DOHH2 (cell line): ENCODE measurements around the gene GABRA4.

Experiments
- H3F3A ChIP-seq: fragments of 200-600 bp; sonication (generic), shearing (Covaris generic); 2 replicates; pipeline ENCODE4 v1.6.0; 2016; ENCODE audit warnings: antibody characterized with exemption, mild to moderate bottlenecking; ENCODE audit not compliant: control insufficient read depth, insufficient read depth
- H3K27ac ChIP-seq: fragments of 200-600 bp; sonication (generic); 2 replicates; pipeline ENCODE4 v1.5.1; 2014; ENCODE audit warnings: low read depth, mild to moderate bottlenecking, low read length, moderate library complexity
- H3K27me3 ChIP-seq: fragments of 200-600 bp; sonication (generic); 2 replicates; pipeline ENCODE4 v1.6.1; 2014; ENCODE audit warnings: mild to moderate bottlenecking, low read length, mixed read lengths; ENCODE audit not compliant: control insufficient read depth
- H3K36me3 ChIP-seq: fragments of 200-600 bp; sonication (generic); 2 replicates; pipeline ENCODE4 v1.6.1; 2014; ENCODE audit warnings: mild to moderate bottlenecking, low read length, moderate library complexity, mixed read lengths; ENCODE audit not compliant: control insufficient read depth
- H3K4me1 ChIP-seq: fragments of 200-600 bp; sonication (generic); 2 replicates; pipeline ENCODE4 v1.6.1; 2014; ENCODE audit warnings: mild to moderate bottlenecking, low read length, mixed read lengths; ENCODE audit not compliant: control insufficient read depth
- H3K4me2 ChIP-seq: fragments of 200-600 bp; sonication (generic); 2 replicates; pipeline ENCODE4 v1.6.0; 2014; ENCODE audit warnings: mild to moderate bottlenecking, low read length, moderate library complexity
- H3K4me3 ChIP-seq: fragments of 200-600 bp; sonication (generic); 2 replicates; pipeline ENCODE4 v1.5.1; 2014; ENCODE audit warnings: mild to moderate bottlenecking, low read length, mixed read lengths
- H3K79me2 ChIP-seq: fragments of 200-600 bp; sonication (generic); 2 replicates; pipeline ENCODE4 v1.6.1; 2014; ENCODE audit warnings: mild to moderate bottlenecking, low read length, mixed read lengths; ENCODE audit not compliant: control insufficient read depth
- H3K9me2 ChIP-seq: fragments of 200-600 bp; sonication (generic); replicated peaks from 2 replicates; pipeline ENCODE4 v1.6.1; 2014; ENCODE audit warnings: mild to moderate bottlenecking, low read length, mixed read lengths; ENCODE audit not compliant: control insufficient read depth
- H3K9me3 ChIP-seq: fragments of 200-600 bp; sonication (generic); 2 replicates; pipeline ENCODE4 v1.6.1; 2014; ENCODE audit warnings: antibody characterized with exemption, low read length, mixed read lengths; ENCODE audit not compliant: control insufficient read depth, insufficient read depth
- H4K20me1 ChIP-seq: fragments of 200-600 bp; sonication (generic); 2 replicates; pipeline ENCODE4 v1.6.0; 2014; ENCODE audit warnings: low read depth, mild to moderate bottlenecking, antibody characterized with exemption, low read length, moderate library complexity; ENCODE audit not compliant: control insufficient read depth, insufficient read depth
- EZH2phosphoT487 ChIP-seq: fragments of 200-600 bp; sonication (generic); IDR thresholded peaks from 2 replicates; pipeline ENCODE4 v1.6.1; 2017; ENCODE audit warnings: borderline replicate concordance, mild to moderate bottlenecking, antibody characterized with exemption, low read length, moderate library complexity, mixed read lengths
- TF ChIP-seq, protein P1 (sequence below): fragments of 200-600 bp; sonication (generic); IDR thresholded peaks from one replicate; pipeline ENCODE4 v1.5.1; 2014; ENCODE audit warnings: antibody characterized with exemption, mild to moderate bottlenecking, low read depth, low read length; ENCODE audit not compliant: poor library complexity, severe bottlenecking

Gene GABRA4

DNA sequence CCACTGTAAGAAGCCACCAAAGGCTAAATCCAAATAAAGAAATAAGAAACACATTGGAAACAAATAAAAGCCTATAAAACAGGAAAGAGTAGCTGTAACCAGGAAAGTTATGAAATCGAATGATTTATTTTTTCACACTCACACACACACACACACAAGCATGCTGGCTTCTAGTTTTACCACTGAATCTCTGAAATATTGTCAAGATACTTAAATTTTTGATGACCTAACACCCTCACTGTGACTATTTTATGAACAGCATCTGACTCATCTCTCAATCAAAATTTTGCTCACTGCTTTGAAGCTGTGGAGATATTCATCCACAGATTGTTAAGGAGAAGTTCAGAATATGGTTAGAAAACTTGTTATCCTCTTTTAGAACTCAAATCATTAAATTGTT lies 24.1 kb upstream of the GABRA4 start:
- Histone ChIP-seq H3K27me3 (no peaks in the 10 kb centered on the region), H3K4me3 (no peak overlapping the region), H3K9me2 (no peaks in the 10 kb centered on the region), H3K27ac (no peak overlapping the region), H3F3A (no peaks in the 10 kb centered on the region), H3K4me1 (no peaks in the 10 kb centered on the region), H3K36me3 (no peaks in the 10 kb centered on the region), H4K20me1 (no peaks in the 10 kb centered on the region), H3K9me3 (no peaks in the 10 kb centered on the region), H3K79me2 (no peaks in the 10 kb centered on the region), H3K4me2 (no peak overlapping the region)
- TF ChIP-seq, protein P1, sequence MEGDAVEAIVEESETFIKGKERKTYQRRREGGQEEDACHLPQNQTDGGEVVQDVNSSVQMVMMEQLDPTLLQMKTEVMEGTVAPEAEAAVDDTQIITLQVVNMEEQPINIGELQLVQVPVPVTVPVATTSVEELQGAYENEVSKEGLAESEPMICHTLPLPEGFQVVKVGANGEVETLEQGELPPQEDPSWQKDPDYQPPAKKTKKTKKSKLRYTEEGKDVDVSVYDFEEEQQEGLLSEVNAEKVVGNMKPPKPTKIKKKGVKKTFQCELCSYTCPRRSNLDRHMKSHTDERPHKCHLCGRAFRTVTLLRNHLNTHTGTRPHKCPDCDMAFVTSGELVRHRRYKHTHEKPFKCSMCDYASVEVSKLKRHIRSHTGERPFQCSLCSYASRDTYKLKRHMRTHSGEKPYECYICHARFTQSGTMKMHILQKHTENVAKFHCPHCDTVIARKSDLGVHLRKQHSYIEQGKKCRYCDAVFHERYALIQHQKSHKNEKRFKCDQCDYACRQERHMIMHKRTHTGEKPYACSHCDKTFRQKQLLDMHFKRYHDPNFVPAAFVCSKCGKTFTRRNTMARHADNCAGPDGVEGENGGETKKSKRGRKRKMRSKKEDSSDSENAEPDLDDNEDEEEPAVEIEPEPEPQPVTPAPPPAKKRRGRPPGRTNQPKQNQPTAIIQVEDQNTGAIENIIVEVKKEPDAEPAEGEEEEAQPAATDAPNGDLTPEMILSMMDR = no peak
- no peak for TF ChIP-seq EZH2phosphoT487

DNA sequence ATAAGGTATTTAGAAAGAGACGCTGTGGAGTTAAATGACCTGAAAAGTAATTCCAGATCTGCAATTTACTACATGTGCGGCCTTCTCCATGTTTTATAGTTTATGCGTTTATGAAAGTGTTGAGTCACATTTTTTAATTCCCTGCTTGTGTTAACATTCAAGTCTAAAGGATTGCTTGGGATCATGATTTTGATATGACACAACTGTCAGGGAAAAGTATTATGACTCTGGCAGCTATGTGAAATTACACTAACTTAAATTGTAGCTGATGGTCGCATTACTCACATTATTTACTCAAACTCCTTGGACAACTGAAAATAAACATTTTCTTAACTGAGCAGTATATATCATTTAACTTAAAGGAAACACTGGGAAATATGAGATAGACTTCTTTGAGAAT lies 23.7 kb upstream of the GABRA4 start:
- Histone ChIP-seq H4K20me1 (no peaks in the 10 kb centered on the region), H3K4me3 (no peak overlapping the region), H3K9me3 (no peaks in the 10 kb centered on the region), H3F3A (no peaks in the 10 kb centered on the region), H3K9me2 (no peaks in the 10 kb centered on the region), H3K27ac (no peak overlapping the region), H3K36me3 (no peaks in the 10 kb centered on the region), H3K4me2 (no peak overlapping the region), H3K4me1 (no peaks in the 10 kb centered on the region), H3K79me2 (no peaks in the 10 kb centered on the region), H3K27me3 (no peaks in the 10 kb centered on the region)
- TF ChIP-seq, protein P1 = no peak
- no peak for TF ChIP-seq EZH2phosphoT487

DNA sequence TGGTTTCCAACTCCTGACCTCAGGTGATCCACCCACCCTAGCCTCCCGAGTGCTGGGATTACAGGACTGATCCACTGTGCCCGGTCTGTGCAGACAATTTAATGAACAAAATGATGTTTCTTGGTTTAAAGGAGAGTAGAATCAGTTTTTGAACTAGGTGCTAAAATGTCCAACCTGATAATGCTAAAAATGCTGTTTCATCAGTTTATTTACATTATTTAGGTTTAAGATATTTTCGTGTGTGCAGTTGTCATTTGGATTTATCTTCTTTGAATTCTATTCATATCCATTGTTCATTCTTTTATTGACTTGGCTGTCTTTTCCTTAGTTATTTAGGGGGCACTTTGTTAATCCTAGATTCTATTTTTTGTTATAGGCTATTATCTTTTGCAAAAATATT lies 20.0 kb upstream of the GABRA4 start:
- no peaks in the 10 kb centered on the region for H3K36me3 ChIP-seq
- H3K9me2 ChIP-seq = no peaks in the 10 kb centered on the region
- H3K27me3 ChIP-seq = no peaks in the 10 kb centered on the region
- no peaks in the 10 kb centered on the region for H3K9me3 ChIP-seq
- no peak for TF ChIP-seq EZH2phosphoT487
- TF ChIP-seq, protein P1 = no peak
- H3K4me2 ChIP-seq = no peak overlapping the region
- H3K4me3 ChIP-seq = no peak overlapping the region
- H3K79me2 ChIP-seq = no peaks in the 10 kb centered on the region
- H3F3A ChIP-seq = no peaks in the 10 kb centered on the region
- no peak overlapping the region for H3K27ac ChIP-seq
- H4K20me1 ChIP-seq = no peaks in the 10 kb centered on the region
- H3K4me1 ChIP-seq = no peaks in the 10 kb centered on the region

DNA sequence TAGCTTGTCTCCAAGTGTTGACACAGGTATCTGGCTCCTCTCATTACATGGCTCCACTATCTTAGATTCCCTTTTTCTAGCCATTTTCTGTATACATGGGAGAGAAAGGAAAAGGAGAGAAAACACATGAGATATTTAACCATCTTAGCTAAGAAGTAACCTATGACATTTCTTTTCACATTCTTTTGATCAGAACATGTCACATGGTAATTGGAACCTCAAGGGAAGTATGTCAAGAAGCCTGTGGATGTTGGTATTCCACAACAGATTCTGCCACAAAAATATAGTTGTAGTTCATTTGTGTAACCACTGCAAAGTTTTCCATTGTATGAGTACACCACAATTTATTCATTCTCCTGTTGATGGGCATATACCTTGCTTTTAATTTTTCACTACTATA lies 19.3 kb upstream of the GABRA4 start:
- no peaks in the 10 kb centered on the region for H3K36me3 ChIP-seq
- no peak for TF ChIP-seq EZH2phosphoT487
- TF ChIP-seq, protein P1 = no peak
- no peak overlapping the region for H3K27ac ChIP-seq
- no peaks in the 10 kb centered on the region for H4K20me1 ChIP-seq
- H3K9me3 ChIP-seq = no peaks in the 10 kb centered on the region
- no peaks in the 10 kb centered on the region for H3K79me2 ChIP-seq
- H3K4me3 ChIP-seq = no peak overlapping the region
- no peak overlapping the region for H3K4me2 ChIP-seq
- no peaks in the 10 kb centered on the region for H3F3A ChIP-seq
- no peaks in the 10 kb centered on the region for H3K27me3 ChIP-seq
- no peaks in the 10 kb centered on the region for H3K9me2 ChIP-seq
- H3K4me1 ChIP-seq = no peaks in the 10 kb centered on the region
